ENCODE data around the gene OR13F1. TPM values are rescaled to one million over a fixed set of nuclear protein-coding genes. Genes with fewer than 3 reads are reported as not detected.

Gene OR13F1
- total and polyA plus RNA-seq, 2 of the 8 experiments (the other 6 are each of a cell fraction or from before 2014, with no cell fraction given) = not detected

DNA sequence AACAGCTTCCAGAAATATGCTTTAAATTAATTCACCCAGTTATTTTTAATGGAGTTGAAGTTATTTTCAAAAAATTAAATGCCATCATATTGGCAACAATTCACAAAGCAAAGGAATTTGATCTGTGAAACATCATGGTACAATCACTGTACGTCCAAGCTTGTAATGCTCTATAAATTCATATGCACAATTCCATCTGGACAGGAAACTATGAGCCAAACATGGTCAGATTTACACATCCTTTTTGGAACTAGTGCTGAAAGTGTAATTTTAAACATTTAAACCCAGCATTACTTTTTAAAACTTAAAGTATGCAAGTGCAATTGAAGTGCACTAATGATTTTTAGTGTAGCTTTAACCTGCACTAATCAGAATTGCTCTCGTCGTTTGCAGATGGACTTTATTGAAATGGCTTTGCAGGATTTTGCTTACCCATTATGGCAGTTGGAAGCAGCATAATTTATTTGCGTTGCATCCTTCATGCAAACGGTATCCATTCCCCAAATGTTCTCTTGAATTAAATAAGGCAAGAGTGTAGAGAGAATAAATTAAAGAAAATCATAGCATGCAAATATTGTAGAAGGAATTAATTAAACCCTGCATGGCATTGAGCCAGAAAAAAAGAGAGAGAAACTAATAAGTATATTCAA, 21.0 kb upstream of the OR13F1 start (continued):
- no peak for TF ChIP-seq SAP30 (IDR thresholded peaks at IDR 0.05; ENCODE audit: insufficient read depth, insufficient replicate concordance, low read length)
